H1 (cell line): ENCODE measurements around the gene DYTN. TPM values are rescaled to one million over a fixed set of nuclear protein-coding genes. Genes with fewer than 3 reads are reported as not detected.

Experiments
- CTCF ChIA-PET: fragments of 300-600 bp; sonication (Branson Sonifier 250); formaldehyde crosslinking; loops from one replicate; lab custom pipeline; 2021; ENCODE audit not compliant: partially characterized antibody; lab: Charles Lee
- POLR2A ChIA-PET: fragments of 300-600 bp; sonication (Branson Sonifier 250); formaldehyde crosslinking; loops from one replicate; lab custom pipeline; 2021; ENCODE audit warnings: inconsistent platforms; ENCODE audit not compliant: partially characterized antibody; lab: Charles Lee
- DNase-seq, 2 experiments: peaks; one replicate each; pipeline versions ENCODE4 v3.0.0 to v3.0.0-alpha.2; 2010 to 2022; ENCODE audit warnings: low spot score in 2 of 2, low read depth in 1 of 2, mixed read lengths in 1 of 2
- FAIRE-seq: peaks from 2 replicates; lab custom pipeline; 2011; peaks lifted over from hg19 to GRCh38; lab: Jason Lieb, UNC
- H2AFZ ChIP-seq: 2 replicates; pipeline ENCODE4 v1.8.1; 2012; ENCODE audit warnings: low read length, inconsistent platforms
- H2AK5ac ChIP-seq: 2 replicates; pipeline ENCODE4 v1.6.1; 2013; ENCODE audit warnings: low read depth, low read length
- H2BK120ac ChIP-seq: replicated peaks from 2 replicates; pipeline ENCODE3; 2013; ENCODE audit warnings: low read depth, low read length, inconsistent platforms
- H2BK12ac ChIP-seq: 2 replicates; pipeline ENCODE4 v1.6.1; 2013; ENCODE audit warnings: low read depth, low read length
- H2BK15ac ChIP-seq: 2 replicates; pipeline ENCODE4 v1.6.1; 2013; ENCODE audit warnings: low read length
- H2BK20ac ChIP-seq: 2 replicates; pipeline ENCODE4 v1.6.1; 2013; ENCODE audit warnings: low read length
- H2BK5ac ChIP-seq: 2 replicates; pipeline ENCODE4 v1.6.1; 2013; ENCODE audit warnings: low read depth, low read length
- H3K14ac ChIP-seq: 2 replicates; pipeline ENCODE4 v1.6.1; 2013; ENCODE audit warnings: inconsistent platforms; ENCODE audit not compliant: insufficient read length
- H3K18ac ChIP-seq: 2 replicates; pipeline ENCODE4 v1.6.1; 2013; ENCODE audit warnings: low read length; ENCODE audit errors: extremely low read depth
- H3K23ac ChIP-seq: 2 replicates; pipeline ENCODE4 v1.6.1; 2013; ENCODE audit warnings: inconsistent platforms; ENCODE audit not compliant: insufficient read length
- H3K23me2 ChIP-seq: 2 replicates; pipeline ENCODE4 v1.6.1; 2013; ENCODE audit warnings: low read depth, low read length
- H3K27ac ChIP-seq: 2 replicates; pipeline ENCODE4 v1.6.1; 2011; ENCODE audit warnings: low read depth, low read length, inconsistent platforms
- H3K27me3 ChIP-seq, 4 experiments: replicated peaks in 1 of 4; 1 replicate in 1 of 4; 2 replicates in 3 of 4; pipeline versions ENCODE4 v1.6.1 to v1.8.1; 2011 to 2013; ENCODE audit warnings: low read length in 3 of 4, mild to moderate bottlenecking in 3 of 4, inconsistent platforms in 2 of 4, mixed read lengths in 2 of 4, moderate library complexity in 1 of 4; ENCODE audit not compliant: control insufficient read depth in 3 of 4, insufficient read depth in 3 of 4; ENCODE audit errors: extremely low read depth in 1 of 4
- H3K36me3 ChIP-seq, 4 experiments: 2 replicates each; pipeline versions ENCODE4 v1.6.1 to v1.8.1; 2011 to 2013; ENCODE audit warnings: mild to moderate bottlenecking in 4 of 4, low read length in 3 of 4, moderate library complexity in 2 of 4, control low read depth in 1 of 4, inconsistent platforms in 1 of 4; ENCODE audit not compliant: insufficient read depth in 4 of 4, control insufficient read depth in 2 of 4
- H3K4ac ChIP-seq: replicated peaks from 2 replicates; pipeline ENCODE3; 2013; ENCODE audit warnings: low read length, low read depth, mixed read lengths, inconsistent platforms; ENCODE audit not compliant: insufficient read length
- H3K4me1 ChIP-seq, 4 experiments: replicated peaks in 1 of 4; 1 replicate in 1 of 4; 2 replicates in 3 of 4; pipeline versions ENCODE4 v1.6.1 to v1.8.1; 2011 to 2013; ENCODE audit warnings: low read length in 3 of 4, inconsistent platforms in 2 of 4, mixed read lengths in 1 of 4; ENCODE audit not compliant: insufficient read depth in 4 of 4, control insufficient read depth in 3 of 4
- H3K4me2 ChIP-seq, 2 experiments: 2 replicates each; pipeline versions ENCODE4 v1.6.1 to v1.8.1; 2011 to 2013; ENCODE audit warnings: low read depth in 2 of 2, low read length in 2 of 2, control low read depth in 1 of 2, inconsistent platforms in 1 of 2, mild to moderate bottlenecking in 1 of 2; ENCODE audit not compliant: insufficient read depth in 1 of 2
- H3K4me3 ChIP-seq, 4 experiments: fragments of 200-600, 300-600 bp in 1 of 4; sonication (generic), shearing (Covaris generic), sonication (Bioruptor Twin) in 1 of 4; 2 replicates each; pipeline versions ENCODE4 v1.5.1 to v1.8.1; 2011 to 2016; ENCODE audit warnings: low read length in 4 of 4, low read depth in 3 of 4, control low read depth in 2 of 4, inconsistent platforms in 2 of 4, mild to moderate bottlenecking in 2 of 4, mixed read lengths in 1 of 4, moderate library complexity in 1 of 4; ENCODE audit not compliant: insufficient read depth in 2 of 4; ENCODE audit errors: extremely low read depth in 1 of 4
- H3K56ac ChIP-seq: replicated peaks from 2 replicates; pipeline ENCODE3; 2013; ENCODE audit warnings: low read depth, mild to moderate bottlenecking, mixed read lengths, low read length, inconsistent platforms; ENCODE audit not compliant: insufficient read length
- H3K79me1 ChIP-seq: 2 replicates; pipeline ENCODE4 v1.6.1; 2013; ENCODE audit warnings: low read depth, low read length, control low read depth
- H3K79me2 ChIP-seq, 2 experiments: 2 replicates each; pipeline versions ENCODE4 v1.6.1 to v1.8.1; 2012 to 2013; ENCODE audit warnings: low read length in 2 of 2, mild to moderate bottlenecking in 2 of 2, inconsistent platforms in 1 of 2; ENCODE audit not compliant: insufficient read depth in 2 of 2, control insufficient read depth in 1 of 2
- H3K9ac ChIP-seq, 4 experiments: replicated peaks in 1 of 4; 1 replicate in 1 of 4; 2 replicates in 3 of 4; pipeline versions ENCODE4 v1.6.1 to v1.8.1; 2011 to 2013; ENCODE audit warnings: low read depth in 3 of 4, low read length in 3 of 4, control low read depth in 2 of 4, mild to moderate bottlenecking in 2 of 4, moderate library complexity in 2 of 4, inconsistent platforms in 1 of 4; ENCODE audit errors: extremely low read depth in 1 of 4
- H3K9me3 ChIP-seq, 2 experiments: 2 replicates each; pipeline versions ENCODE4 v1.6.1 to v1.8.1; 2012 to 2013; ENCODE audit warnings: mild to moderate bottlenecking in 2 of 2, moderate library complexity in 2 of 2, control low read depth in 1 of 2, inconsistent platforms in 1 of 2, low read depth in 1 of 2, low read length in 1 of 2, mixed read lengths in 1 of 2; ENCODE audit not compliant: insufficient read depth in 2 of 2
- H4K20me1 ChIP-seq, 2 experiments: replicated peaks in 1 of 2; 2 replicates each; pipeline versions ENCODE3 to v1.8.1; 2011 to 2013; ENCODE audit warnings: inconsistent platforms in 2 of 2, low read length in 2 of 2, mild to moderate bottlenecking in 1 of 2; ENCODE audit not compliant: insufficient read depth in 2 of 2, control insufficient read depth in 1 of 2
- H4K5ac ChIP-seq: 2 replicates; pipeline ENCODE4 v1.6.1; 2013; ENCODE audit warnings: low read length, low read depth, mixed read lengths, inconsistent platforms; ENCODE audit not compliant: insufficient read length
- H4K8ac ChIP-seq: 2 replicates; pipeline ENCODE4 v1.8.0; 2013; ENCODE audit warnings: mild to moderate bottlenecking, moderate library complexity, low read length, inconsistent platforms; ENCODE audit not compliant: insufficient read depth; ENCODE audit errors: extremely low read depth
- H4K91ac ChIP-seq: replicated peaks from 2 replicates; pipeline ENCODE3; 2013; ENCODE audit warnings: low read length, mixed read lengths, inconsistent platforms; ENCODE audit not compliant: insufficient read length
- EP300 ChIP-seq, 2 experiments: IDR thresholded peaks; 1 replicate in 1 of 2; 2 replicates in 1 of 2; pipeline ENCODE4 v1.6.1; 2011 to 2012; ENCODE audit warnings: low read depth in 2 of 2, low read length in 2 of 2, mild to moderate bottlenecking in 2 of 2, borderline replicate concordance in 1 of 2, inconsistent platforms in 1 of 2, moderate library complexity in 1 of 2
- EZH2 ChIP-seq: fragments of 200-600 bp; sonication (generic); IDR thresholded peaks from 2 replicates; pipeline ENCODE4 v1.7.1; 2012; ENCODE audit warnings: low read depth, mild to moderate bottlenecking, moderate library complexity, low read length, inconsistent platforms; ENCODE audit not compliant: severe bottlenecking
- FOSL1 ChIP-seq: IDR thresholded peaks from 2 replicates; pipeline ENCODE4 v1.6.1; 2011; ENCODE audit warnings: mild to moderate bottlenecking, low read depth, low read length, moderate library complexity; ENCODE audit not compliant: insufficient read depth
- GTF2F1 ChIP-seq: IDR thresholded peaks from 2 replicates; pipeline ENCODE4 v1.6.1; 2012; ENCODE audit warnings: low read depth, low read length, improper control_type of control experiment, borderline replicate concordance
- HDAC2 ChIP-seq, 2 experiments: fragments of 300-600 bp in 1 of 2; sonication (generic) in 1 of 2; IDR thresholded peaks; 2 replicates each; pipeline ENCODE4 v1.6.1; 2011 to 2012; ENCODE audit warnings: low read depth in 2 of 2, low read length in 2 of 2, mild to moderate bottlenecking in 2 of 2, moderate library complexity in 2 of 2, borderline replicate concordance in 1 of 2, inconsistent platforms in 1 of 2
- HDAC6 ChIP-seq: IDR thresholded peaks from one replicate; pipeline ENCODE4 v1.7.1; 2012; ENCODE audit warnings: low read depth, mild to moderate bottlenecking, inconsistent platforms, low read length, moderate library complexity
- JUN ChIP-seq: IDR thresholded peaks from 2 replicates; pipeline ENCODE4 v1.6.1; 2011; ENCODE audit warnings: low read depth, mild to moderate bottlenecking, improper control_type of control experiment, low read length
- KDM4A ChIP-seq: IDR thresholded peaks from one replicate; pipeline ENCODE4 v1.7.1; 2012; ENCODE audit warnings: low read depth, mild to moderate bottlenecking, moderate library complexity, low read length, inconsistent platforms; ENCODE audit not compliant: severe bottlenecking
- MAX ChIP-seq: IDR thresholded peaks from 2 replicates; pipeline ENCODE4 v1.6.1; 2012; ENCODE audit warnings: inconsistent platforms
- RBBP5 ChIP-seq: IDR thresholded peaks from 2 replicates; pipeline ENCODE4 v1.7.1; 2012; ENCODE audit warnings: low read depth, mild to moderate bottlenecking, inconsistent platforms, low read length, moderate library complexity, borderline replicate concordance
- RFX5 ChIP-seq: IDR thresholded peaks from 2 replicates; pipeline ENCODE4 v1.6.1; 2011; ENCODE audit warnings: low read depth, low read length, improper control_type of control experiment, borderline replicate concordance
- RNF2 ChIP-seq: fragments of 200-900, 300-1000 bp; sonication (generic); IDR thresholded peaks from 2 replicates; pipeline ENCODE4 v1.7.1; 2016; ENCODE audit warnings: borderline replicate concordance, low read depth, mild to moderate bottlenecking, antibody characterized with exemption, low read length; ENCODE audit not compliant: poor library complexity, severe bottlenecking; ENCODE audit errors: missing control alignments
- TAF1 ChIP-seq: IDR thresholded peaks from 2 replicates; pipeline ENCODE4 v1.6.1; 2011; ENCODE audit warnings: mild to moderate bottlenecking, low read depth, low read length
- WGBS, 2 experiments: shearing (Covaris generic) in 1 of 2; methylation state at CpG; one replicate each; pipeline versions ENCODE4 v1.1.6 to v1.1.7; 2013 to 2015; ENCODE audit warnings: low lambda C conversion rate in 2 of 2, mixed read lengths in 2 of 2, inconsistent platforms in 1 of 2, low coverage in 1 of 2, missing lambda C conversion rate in 1 of 2; ENCODE audit not compliant: insufficient replicate concordance in 2 of 2, insufficient coverage in 1 of 2, insufficient read length in 1 of 2; ENCODE audit errors: extremely low coverage in 1 of 2, missing lambda C conversion rate in 1 of 2; 5-methylcytosine and 5-hydroxymethylcytosine counted together
- polyA plus RNA-seq, 7 experiments: library from polyadenylated mRNA; depleted of rRNA in 3 of 7; stranded (reverse) in 5 of 7; unstranded in 2 of 7; fragments of >200 nt in 5 of 7; fragments of 200-250 nt in 2 of 7; gene quantifications; 1 replicate in 5 of 7; 2 replicates in 1 of 7; 4 replicates in 1 of 7; pipeline versions ENCODE4 v1.2.1 to v1.2.3, GENCODE V29; 2011 to 2013; ENCODE audit warnings: missing spikeins in 2 of 7, mixed read lengths in 2 of 7
- total RNA-seq: library from RNA; stranded (reverse); fragmentation: NEBNext Ultra II Directional; extraction: Animal tissue kit (Norgen Biotek cat#: 25700); gene quantifications from 2 replicates; pipeline ENCODE4 v1.2.1, GENCODE V29; 2021

DYTN gene
- total and polyA plus RNA-seq, 2 of the 8 experiments (the other 6 are each of a cell fraction or from before 2014, with no cell fraction given): not detected

GRCh38 chr2:206727287-206727686 lies 9.1 kb upstream of the DYTN start:
- FAIRE-seq (no peak), DNase-seq (no peak)
- H3K79me2 ChIP-seq: no peaks in the 10 kb centered on the region
- no peak overlapping the region for H4K8ac ChIP-seq
- no peak overlapping the region for H3K4me3 ChIP-seq
- H3K27me3 ChIP-seq: no peaks in the 10 kb centered on the region
- no peak overlapping the region for H3K14ac ChIP-seq
- H3K36me3 ChIP-seq: no peaks in the 10 kb centered on the region
- H3K18ac ChIP-seq: no peak overlapping the region
- H2BK12ac ChIP-seq: no peak overlapping the region
- peaks cover 0 to under 1% of the 10 kb centered on the region in 2 experiments; a peak in 1 of 4 replicates for H3K9me3 ChIP-seq
- H2AFZ ChIP-seq: no peak overlapping the region
- no peak overlapping the region for H2BK20ac ChIP-seq
- no peak overlapping the region for H4K91ac ChIP-seq
- no peak overlapping the region for H3K56ac ChIP-seq
- 98% methylated on average over 2 of the region's 2 CpGs; no CpG with 5 or more reads in 1 of the 2 experiments for WGBS, 2 experiments
- H4K5ac ChIP-seq: no peak overlapping the region
- H3K4ac ChIP-seq: no peak overlapping the region
- no peaks in the 10 kb centered on the region for H4K20me1 ChIP-seq
- CTCF ChIA-PET: no interaction called here
- no peak overlapping the region for H3K4me2 ChIP-seq
- no peak overlapping the region for H3K9ac ChIP-seq
- H3K23me2 ChIP-seq: no peaks in the 10 kb centered on the region
- POLR2A ChIA-PET: no interaction called here
- no peaks in the 10 kb centered on the region for H3K79me1 ChIP-seq
- H2BK15ac ChIP-seq: no peak overlapping the region
- no peaks in the 10 kb centered on the region for H3K4me1 ChIP-seq
- no peak overlapping the region for H2BK120ac ChIP-seq
- no peak overlapping the region for H3K27ac ChIP-seq
- no peak overlapping the region for H2BK5ac ChIP-seq
- no peak overlapping the region for H3K23ac ChIP-seq
- H2AK5ac ChIP-seq: no peak overlapping the region
- TF ChIP-seq HDAC2 (IDR thresholded peaks at IDR 0.05; ENCODE audit: borderline replicate concordance in 1 of 2, low read depth in 2 of 2, low read length in 2 of 2): no peak
- no peak for TF ChIP-seq RBBP5
- TF ChIP-seq EP300 (IDR thresholded peaks at IDR 0.05; ENCODE audit: borderline replicate concordance in 1 of 2, low read depth in 2 of 2, low read length in 2 of 2): no peak
- no peak for TF ChIP-seq FOSL1
- no peak for TF ChIP-seq MAX
- TF ChIP-seq GTF2F1: no peak
- no peak for TF ChIP-seq EZH2
- no peak for TF ChIP-seq KDM4A
- no peak for TF ChIP-seq TAF1
- TF ChIP-seq HDAC6: no peak
- TF ChIP-seq JUN: no peak
- no peak for TF ChIP-seq RNF2
- TF ChIP-seq RFX5: no peak
